Endometrium (tissue), 2 donors: ENCODE results near the gene TXNDC15.

Experiments
- FAIRE-seq: peaks from 2 replicates; lab custom pipeline; 2012; peaks lifted over from hg19 to GRCh38; lab: Jason Lieb, UNC
- donor health status: control.
- donor health status: control.

TXNDC15 gene

DNA sequence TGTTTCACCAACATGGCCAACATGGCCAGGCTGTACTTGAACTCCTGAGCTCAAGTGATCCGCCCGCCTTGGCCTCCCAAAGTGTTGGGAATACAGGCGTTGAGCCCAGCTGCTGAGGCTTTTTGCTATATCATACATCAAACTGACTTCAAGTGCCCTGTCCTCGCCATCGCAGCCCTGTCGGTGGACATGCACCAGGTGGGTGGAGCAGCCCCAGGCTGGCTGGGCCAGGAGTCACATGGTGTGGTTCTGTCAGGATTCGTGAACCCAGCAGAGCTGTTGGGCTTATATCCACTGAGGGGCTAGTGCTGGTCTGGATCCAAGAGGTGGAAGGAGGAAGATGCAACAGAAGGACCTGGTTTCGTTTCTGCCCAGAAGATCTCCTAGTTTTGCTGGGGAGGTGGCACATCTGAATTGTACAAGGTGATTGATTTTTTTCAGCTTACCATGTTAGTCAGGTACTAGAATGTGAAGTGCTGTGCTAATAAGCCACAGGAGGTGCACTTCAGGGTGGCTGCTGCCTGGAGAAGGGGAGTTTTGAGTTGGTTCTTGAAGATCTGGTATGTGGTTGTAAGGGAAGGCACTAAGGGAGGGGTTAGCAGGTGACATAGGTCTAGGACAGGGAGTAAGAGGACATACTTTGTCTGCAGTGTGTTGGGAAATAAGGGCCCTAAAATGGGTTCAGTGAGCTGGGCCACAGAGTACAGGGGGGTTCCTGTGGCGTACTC is 46.8 kb downstream of the TXNDC15 start:
- no peak for FAIRE-seq

- no peak for FAIRE-seq
Observed at GRCh38 chr5:134932508-134932907, 58.3 kb downstream of the TXNDC15 start.

DNA sequence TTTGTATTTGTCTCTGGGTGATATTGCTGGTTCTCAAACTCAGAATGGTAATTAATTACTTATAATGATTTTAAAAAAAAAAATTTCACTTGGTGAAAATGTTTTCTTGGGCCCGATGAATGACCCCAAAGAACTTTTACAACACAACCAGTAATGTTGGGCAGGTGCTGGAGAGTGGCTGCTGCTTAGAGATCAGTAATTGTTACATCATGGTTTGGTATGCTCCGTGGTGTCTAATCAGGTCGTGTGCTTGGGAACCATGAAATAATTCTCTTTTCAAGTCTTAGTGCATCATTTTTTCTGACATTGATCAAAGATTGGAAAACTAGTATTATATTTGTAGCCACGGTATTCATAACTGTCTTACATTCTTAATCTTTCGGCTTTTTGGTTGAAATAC is 60.0 kb downstream of the TXNDC15 start:
- no peak for FAIRE-seq

GRCh38 chr5:134935711-134936602 is 61.8 kb downstream of the TXNDC15 start:
- no peak for FAIRE-seq

GRCh38 chr5:134937526-134937925 is 63.4 kb downstream of the TXNDC15 start:
- no peak for FAIRE-seq

DNA sequence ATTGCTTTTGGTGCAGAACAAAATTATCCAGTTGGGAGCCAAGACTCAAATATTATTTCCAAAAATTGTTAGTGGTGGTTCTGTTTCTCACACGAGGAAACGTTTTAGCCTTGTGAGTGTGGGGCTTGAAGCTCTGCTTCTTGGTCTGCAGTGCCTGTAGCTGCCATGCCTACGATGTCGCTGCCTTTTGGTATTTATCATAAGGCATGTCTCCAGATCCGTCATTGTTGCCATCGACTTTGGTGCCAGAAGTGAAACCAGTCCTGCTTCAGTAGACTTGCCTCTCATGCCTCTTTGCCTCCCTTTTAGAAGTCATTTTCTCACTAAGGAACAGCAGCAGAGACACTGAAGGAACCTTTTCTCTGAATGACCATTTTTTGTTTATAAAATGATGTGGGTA is 63.9 kb downstream of the TXNDC15 start:
- no peak for FAIRE-seq

DNA sequence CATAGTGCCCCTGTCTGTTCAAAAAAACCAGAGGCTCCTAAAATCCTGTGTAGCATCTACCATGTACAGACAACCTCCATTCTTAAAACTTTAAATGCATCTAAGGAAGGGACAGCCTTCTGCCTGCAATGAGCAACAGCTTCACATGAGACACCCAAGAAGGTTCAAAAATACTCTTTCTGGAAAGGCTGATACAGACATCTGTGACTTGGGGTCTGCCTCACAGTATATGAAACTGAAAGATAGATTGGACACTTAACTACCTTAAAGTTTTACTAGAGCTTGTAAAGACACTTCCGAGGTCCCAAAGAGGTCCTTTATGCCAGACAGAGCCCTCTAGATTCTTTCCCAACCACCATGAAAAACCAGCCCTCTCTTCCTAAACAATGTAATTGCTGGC is 65.3 kb downstream of the TXNDC15 start:
- no peak for FAIRE-seq

- no peak for FAIRE-seq
Observed at GRCh38 chr5:134943547-134943946, 69.4 kb downstream of the TXNDC15 start.

DNA sequence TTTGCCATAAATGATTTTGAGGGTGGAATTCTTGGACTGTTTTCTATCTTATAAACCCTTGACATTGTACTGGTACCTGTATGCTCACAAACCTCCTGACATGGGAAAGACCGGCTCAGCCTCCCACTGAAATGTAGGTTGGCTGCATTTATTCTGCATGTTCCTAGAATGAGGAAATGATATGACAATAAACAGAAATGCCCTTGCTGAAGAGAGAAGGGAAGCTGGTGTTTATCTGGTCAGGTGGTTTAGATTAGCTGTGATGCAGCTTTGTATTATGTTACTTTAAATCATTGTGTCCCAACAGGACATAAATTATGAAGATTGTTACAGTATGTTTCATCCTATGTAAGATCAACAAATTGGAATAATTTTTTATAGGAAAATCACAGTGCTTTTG is 70.5 kb downstream of the TXNDC15 start:
- no peak for FAIRE-seq

GRCh38 chr5:134945041-134945440 is 70.9 kb downstream of the TXNDC15 start:
- FAIRE-seq: no peak

- no peak for FAIRE-seq
Observed at GRCh38 chr5:134948911-134949310, 74.7 kb downstream of the TXNDC15 start.

- no peak for FAIRE-seq
Observed at GRCh38 chr5:134949316-134949715, 75.1 kb downstream of the TXNDC15 start.
